ENCODE results near the gene FEN1.

GRCh38 chr11:61780581-61781162 is 12.0 kb upstream of the FEN1 start:
- TF ChIP-seq, protein P1, sequence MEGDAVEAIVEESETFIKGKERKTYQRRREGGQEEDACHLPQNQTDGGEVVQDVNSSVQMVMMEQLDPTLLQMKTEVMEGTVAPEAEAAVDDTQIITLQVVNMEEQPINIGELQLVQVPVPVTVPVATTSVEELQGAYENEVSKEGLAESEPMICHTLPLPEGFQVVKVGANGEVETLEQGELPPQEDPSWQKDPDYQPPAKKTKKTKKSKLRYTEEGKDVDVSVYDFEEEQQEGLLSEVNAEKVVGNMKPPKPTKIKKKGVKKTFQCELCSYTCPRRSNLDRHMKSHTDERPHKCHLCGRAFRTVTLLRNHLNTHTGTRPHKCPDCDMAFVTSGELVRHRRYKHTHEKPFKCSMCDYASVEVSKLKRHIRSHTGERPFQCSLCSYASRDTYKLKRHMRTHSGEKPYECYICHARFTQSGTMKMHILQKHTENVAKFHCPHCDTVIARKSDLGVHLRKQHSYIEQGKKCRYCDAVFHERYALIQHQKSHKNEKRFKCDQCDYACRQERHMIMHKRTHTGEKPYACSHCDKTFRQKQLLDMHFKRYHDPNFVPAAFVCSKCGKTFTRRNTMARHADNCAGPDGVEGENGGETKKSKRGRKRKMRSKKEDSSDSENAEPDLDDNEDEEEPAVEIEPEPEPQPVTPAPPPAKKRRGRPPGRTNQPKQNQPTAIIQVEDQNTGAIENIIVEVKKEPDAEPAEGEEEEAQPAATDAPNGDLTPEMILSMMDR (conservative IDR thresholded peaks at IDR 0.05 in 1 of 2, IDR thresholded peaks at IDR 0.05 in 1 of 2; ENCODE audit: low read depth in 1 of 2, low read length in 2 of 2) = no peak
- TF ChIP-seq EZH2 (IDR thresholded peaks at IDR 0.05; ENCODE audit: low read length, missing control alignments) = no peak

Measured in fibroblast of lung (primary cell).